BE2C (cell line): Measurements from ENCODE around the gene JAG2.

Experiments used
- DNase-seq: peaks from one replicate; pipeline ENCODE4 v3.0.0-alpha.2; 2020
- H3K27me3 ChIP-seq: fragments of 250-450 bp; sonication (Bioruptor Pico); 2 replicates; pipeline ENCODE4 v1.5.1; 2020; ENCODE audit warnings: mild to moderate bottlenecking
- H3K36me3 ChIP-seq: fragments of 250-450 bp; sonication (Bioruptor Pico); 2 replicates; pipeline ENCODE4 v1.5.1; 2020; ENCODE audit warnings: mild to moderate bottlenecking
- H3K4me1 ChIP-seq: fragments of 250-450 bp; sonication (Bioruptor Pico); 2 replicates; pipeline ENCODE4 v1.5.1; 2020
- H3K4me3 ChIP-seq: 2 replicates; pipeline ENCODE4 v1.5.1; 2011; ENCODE audit warnings: low read depth, low read length
- H3K9me3 ChIP-seq: fragments of 250-450 bp; sonication (Bioruptor Pico); 2 replicates; pipeline ENCODE4 v1.5.1; 2020
- TF ChIP-seq, protein P1 (sequence below): IDR thresholded peaks from 2 replicates; pipeline ENCODE4 v1.5.1; 2012; ENCODE audit warnings: mild to moderate bottlenecking, low read depth, low read length

JAG2 gene

DNA sequence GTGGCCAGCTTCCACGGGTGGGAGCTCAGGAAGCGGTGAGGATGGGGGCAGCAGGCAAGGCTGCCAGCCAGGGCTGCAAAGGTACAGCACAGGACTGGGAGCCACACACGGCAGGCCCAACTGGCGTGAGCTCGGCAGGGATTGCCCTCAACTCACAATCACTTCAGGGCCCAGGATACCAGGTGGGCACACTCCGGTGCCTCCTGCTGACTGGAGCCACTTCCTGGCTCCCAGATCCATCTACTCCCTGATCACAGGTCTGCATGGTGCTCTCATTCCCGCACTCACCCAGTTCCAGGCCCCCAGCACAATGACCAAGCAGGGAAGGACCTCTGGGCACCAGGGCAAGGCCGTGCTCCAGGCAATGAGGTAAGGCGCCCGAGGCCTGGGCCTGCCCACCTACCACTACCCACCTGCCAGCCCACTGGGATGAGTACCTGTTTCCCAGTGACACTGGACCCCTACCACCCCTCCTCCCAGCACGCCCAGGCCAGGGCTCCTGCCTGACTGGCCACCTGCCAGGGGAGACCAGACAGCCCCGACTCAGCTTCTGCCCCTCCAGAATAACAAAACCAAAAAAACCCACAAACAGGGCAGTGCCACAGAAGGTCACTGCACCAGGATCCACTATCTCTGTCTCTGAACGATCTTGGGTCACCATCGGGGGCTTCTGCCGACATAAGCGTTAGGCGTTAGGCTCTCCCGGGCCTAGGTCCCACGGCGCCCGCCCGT lies 1.8 kb downstream of the JAG2 start:
- no peak overlapping the region; the same call in 1 of the 2 replicates for H3K4me3 ChIP-seq
- DNase-seq, result no peak

DNA sequence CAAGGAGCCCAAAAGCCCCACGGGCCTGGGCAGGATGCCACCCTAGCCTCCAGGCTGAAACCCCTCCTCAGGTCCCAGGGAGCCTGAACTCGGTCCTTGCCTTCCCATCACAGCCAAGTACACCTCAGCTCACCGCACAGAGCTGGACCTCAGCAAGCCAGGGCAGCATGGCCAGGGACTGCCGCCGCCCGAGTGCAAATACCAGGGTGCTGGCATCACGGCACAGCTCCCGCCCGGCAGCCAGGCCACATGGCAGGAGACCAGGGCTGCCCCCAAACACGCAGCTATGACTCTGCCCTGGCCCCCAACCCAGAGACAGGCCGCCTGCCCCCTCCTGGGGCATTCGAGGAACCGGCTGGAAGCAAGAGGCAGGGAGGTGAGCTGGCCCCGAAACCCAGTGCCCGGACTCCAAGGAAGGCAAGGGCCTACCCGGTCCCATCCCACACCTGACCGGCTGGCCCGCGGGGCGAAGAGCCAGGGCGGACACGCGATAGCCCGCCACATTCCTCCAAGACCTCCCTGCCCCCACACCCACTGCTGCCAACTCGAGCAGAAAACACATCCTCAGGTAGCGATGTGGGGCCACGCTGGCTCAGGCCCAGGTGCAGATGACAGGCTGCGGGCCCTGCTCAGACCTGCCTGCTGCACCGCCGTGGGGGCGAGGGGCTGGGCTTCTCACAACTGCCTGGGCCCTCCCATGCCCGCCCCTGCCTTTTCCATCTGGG lies 2.7 kb downstream of the JAG2 start:
- Histone ChIP-seq H3K4me3 (no peak overlapping the region), H3K4me1 (no peaks in the 10 kb centered on the region)
- no peak for DNase-seq

More for the DNA sequence above, 1.8 kb downstream of the JAG2 start:
- no peaks in the 10 kb centered on the region for H3K4me1 ChIP-seq
- H3K9me3 ChIP-seq, result no peaks in the 10 kb centered on the region
- no peaks in the 10 kb centered on the region for H3K36me3 ChIP-seq
- TF ChIP-seq, protein P1, sequence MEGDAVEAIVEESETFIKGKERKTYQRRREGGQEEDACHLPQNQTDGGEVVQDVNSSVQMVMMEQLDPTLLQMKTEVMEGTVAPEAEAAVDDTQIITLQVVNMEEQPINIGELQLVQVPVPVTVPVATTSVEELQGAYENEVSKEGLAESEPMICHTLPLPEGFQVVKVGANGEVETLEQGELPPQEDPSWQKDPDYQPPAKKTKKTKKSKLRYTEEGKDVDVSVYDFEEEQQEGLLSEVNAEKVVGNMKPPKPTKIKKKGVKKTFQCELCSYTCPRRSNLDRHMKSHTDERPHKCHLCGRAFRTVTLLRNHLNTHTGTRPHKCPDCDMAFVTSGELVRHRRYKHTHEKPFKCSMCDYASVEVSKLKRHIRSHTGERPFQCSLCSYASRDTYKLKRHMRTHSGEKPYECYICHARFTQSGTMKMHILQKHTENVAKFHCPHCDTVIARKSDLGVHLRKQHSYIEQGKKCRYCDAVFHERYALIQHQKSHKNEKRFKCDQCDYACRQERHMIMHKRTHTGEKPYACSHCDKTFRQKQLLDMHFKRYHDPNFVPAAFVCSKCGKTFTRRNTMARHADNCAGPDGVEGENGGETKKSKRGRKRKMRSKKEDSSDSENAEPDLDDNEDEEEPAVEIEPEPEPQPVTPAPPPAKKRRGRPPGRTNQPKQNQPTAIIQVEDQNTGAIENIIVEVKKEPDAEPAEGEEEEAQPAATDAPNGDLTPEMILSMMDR, result no peak
- H3K27me3 ChIP-seq, result peaks cover 14% of the 10 kb centered on the region

DNA sequence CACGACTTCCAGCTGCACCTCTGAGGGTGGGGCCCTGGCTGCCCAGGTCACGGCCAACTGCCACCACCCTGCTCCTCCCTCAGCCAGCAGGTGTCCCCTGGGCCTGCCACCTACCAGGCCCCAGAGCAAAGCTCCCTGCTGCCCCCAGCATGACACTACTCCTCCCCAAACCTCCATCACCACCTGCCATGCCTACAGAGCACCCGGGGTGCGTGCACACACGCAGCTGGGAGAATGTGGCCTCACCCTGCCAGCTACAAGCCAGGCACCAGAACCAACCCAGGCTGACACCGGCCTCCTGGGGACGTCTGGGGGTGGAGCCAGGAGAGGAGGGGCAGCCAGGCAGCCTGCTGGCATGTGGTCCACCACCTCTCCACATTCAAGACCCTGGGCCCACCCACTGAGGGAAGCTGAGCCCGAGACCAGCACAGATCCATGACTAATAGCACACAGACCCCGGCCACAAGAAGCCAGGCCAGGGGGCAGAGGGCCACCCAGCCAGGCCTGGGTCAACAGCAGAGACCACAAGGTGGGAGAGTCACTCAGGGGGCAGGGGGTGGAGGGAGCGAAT lies 3.4 kb downstream of the JAG2 start:
- H3K36me3 ChIP-seq, result no peaks in the 10 kb centered on the region
- H3K27me3 ChIP-seq, result peaks cover 14% of the 10 kb centered on the region
- TF ChIP-seq, protein P1, result no peak
- no peak for DNase-seq
- no peaks in the 10 kb centered on the region for H3K9me3 ChIP-seq
- H3K4me3 ChIP-seq, result no peak overlapping the region
- H3K4me1 ChIP-seq, result no peaks in the 10 kb centered on the region

More for the DNA sequence above, 2.7 kb downstream of the JAG2 start:
- Histone ChIP-seq H3K27me3 (peaks cover 14% of the 10 kb centered on the region), H3K36me3 (no peaks in the 10 kb centered on the region), H3K9me3 (no peaks in the 10 kb centered on the region)
- TF ChIP-seq, protein P1, result no peak

DNA sequence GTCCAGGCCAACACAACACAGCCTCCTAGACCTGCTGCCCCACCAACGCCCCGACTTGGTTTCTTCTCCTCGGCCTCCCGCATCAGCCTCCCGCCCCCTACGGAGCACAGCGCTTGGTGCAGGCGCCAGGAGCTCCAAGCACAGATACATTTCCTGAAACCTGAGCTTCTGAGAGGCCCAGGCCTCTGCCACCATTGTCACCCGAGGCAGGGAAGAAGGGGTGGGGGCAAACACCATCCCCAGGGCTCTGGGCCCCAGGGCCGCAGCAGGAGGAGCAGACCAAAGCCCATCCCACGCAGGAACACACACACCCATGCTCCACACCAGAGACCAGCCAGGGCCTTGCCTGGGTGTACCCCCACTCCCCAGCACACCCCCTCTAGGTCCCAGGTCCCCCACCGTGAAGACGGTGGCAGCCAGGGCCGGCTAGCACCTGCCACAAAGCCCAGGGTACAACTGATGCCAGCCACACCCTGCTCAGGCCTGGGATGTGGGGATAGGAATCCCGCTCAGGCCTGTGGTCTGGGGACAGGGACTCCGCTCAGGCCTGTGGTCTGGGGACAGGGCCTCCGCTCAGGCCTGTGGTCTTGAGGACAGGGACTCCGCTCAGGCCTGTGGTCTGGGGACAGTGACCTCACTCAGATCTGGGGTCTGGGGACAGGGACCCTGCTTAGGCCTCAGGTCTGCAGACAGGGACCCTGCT lies 5.4 kb downstream of the JAG2 start:
- Histone ChIP-seq H3K4me1 (no peaks in the 10 kb centered on the region), H3K27me3 (peaks cover 10% of the 10 kb centered on the region), H3K9me3 (no peaks in the 10 kb centered on the region), H3K36me3 (no peaks in the 10 kb centered on the region), H3K4me3 (no peak overlapping the region)
- DNase-seq, result no peak
- TF ChIP-seq, protein P1, result no peak

DNA sequence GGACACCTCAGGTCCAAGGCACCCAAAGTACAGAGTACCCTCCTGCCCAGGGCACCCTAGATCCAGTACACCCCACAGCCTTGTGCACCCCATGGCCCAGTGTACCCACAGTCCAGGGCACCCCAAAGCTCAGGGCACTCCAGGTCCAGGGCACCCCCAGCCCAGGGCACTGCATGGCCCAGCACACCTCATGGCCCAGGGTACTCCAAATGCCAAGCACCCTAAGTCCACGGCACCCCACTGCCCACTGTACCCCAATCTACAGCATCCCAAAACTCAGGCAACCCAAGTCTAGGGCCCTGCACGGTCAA lies 6.0 kb downstream of the JAG2 start:
- H3K4me1 ChIP-seq, result no peaks in the 10 kb centered on the region
- TF ChIP-seq, protein P1, result no peak
- H3K9me3 ChIP-seq, result no peaks in the 10 kb centered on the region
- H3K4me3 ChIP-seq, result no peak overlapping the region
- H3K36me3 ChIP-seq, result no peaks in the 10 kb centered on the region
- H3K27me3 ChIP-seq, result peaks cover 7% of the 10 kb centered on the region
- no peak for DNase-seq
